KMS-11 (cell line): Measurements from ENCODE around the gene PHF21B.

ENCODE experiments used
- H2AFZ ChIP-seq: fragments of 200-600 bp; sonication (generic); 2 replicates; pipeline ENCODE4 v1.6.1; 2016; ENCODE audit warnings: antibody characterized with exemption, mixed run types, low read depth
- H3K27ac ChIP-seq: fragments of 200-600 bp; sonication (generic); 2 replicates; pipeline ENCODE4 v1.6.1; 2016; ENCODE audit warnings: mild to moderate bottlenecking, mixed run types
- H3K27me3 ChIP-seq: fragments of 200-600 bp; sonication (generic); 2 replicates; pipeline ENCODE4 v1.6.1; 2017; ENCODE audit warnings: mild to moderate bottlenecking, low read depth, mixed run types, moderate library complexity; ENCODE audit not compliant: insufficient read depth
- H3K36me3 ChIP-seq: fragments of 200-600 bp; sonication (generic); 2 replicates; pipeline ENCODE4 v1.6.1; 2017; ENCODE audit warnings: mild to moderate bottlenecking, mixed run types; ENCODE audit not compliant: insufficient read depth
- H3K4me1 ChIP-seq: fragments of 200-600 bp; sonication (generic); 2 replicates; pipeline ENCODE4 v1.6.1; 2016; ENCODE audit warnings: mild to moderate bottlenecking, low read depth, mixed run types; ENCODE audit not compliant: poor library complexity, severe bottlenecking
- H3K4me2 ChIP-seq: fragments of 200-600 bp; sonication (generic); 2 replicates; pipeline ENCODE4 v1.7.0; 2016; ENCODE audit warnings: mild to moderate bottlenecking, mixed run types
- H3K4me3 ChIP-seq: fragments of 200-600 bp; sonication (generic); IDR thresholded peaks from 2 replicates; pipeline ENCODE4 v1.6.1; 2017; ENCODE audit warnings: low read depth, low read length, mixed read lengths; ENCODE audit not compliant: insufficient read depth
- H3K79me2 ChIP-seq: fragments of 200-600 bp; sonication (generic); 2 replicates; pipeline ENCODE4 v1.6.1; 2016; ENCODE audit warnings: low read depth, mixed run types; ENCODE audit not compliant: insufficient read depth
- H3K9ac ChIP-seq: fragments of 200-600 bp; sonication (generic); 2 replicates; pipeline ENCODE4 v1.6.1; 2016; ENCODE audit warnings: mild to moderate bottlenecking, mixed run types
- H4K20me1 ChIP-seq: fragments of 200-600 bp; sonication (generic); 2 replicates; pipeline ENCODE4 v1.6.1; 2016; ENCODE audit warnings: mild to moderate bottlenecking, mixed run types; ENCODE audit not compliant: insufficient read depth
- TF ChIP-seq, protein P1 (sequence below): fragments of 200-600 bp; sonication (generic); conservative IDR thresholded peaks from 2 replicates; pipeline ENCODE4 v1.6.1; 2017; ENCODE audit warnings: low read depth, mild to moderate bottlenecking, antibody characterized with exemption, low read length, moderate library complexity, mixed read lengths

Gene PHF21B

GRCh38 chr22:44999231-44999630 is 10.6 kb downstream of the PHF21B start:
- H3K27me3 ChIP-seq = peaks cover 37% of the 10 kb centered on the region; the same call in 1 of the 2 replicates
- no peaks in the 10 kb centered on the region for H3K36me3 ChIP-seq
- no peak overlapping the region for H3K4me2 ChIP-seq
- TF ChIP-seq, protein P1, sequence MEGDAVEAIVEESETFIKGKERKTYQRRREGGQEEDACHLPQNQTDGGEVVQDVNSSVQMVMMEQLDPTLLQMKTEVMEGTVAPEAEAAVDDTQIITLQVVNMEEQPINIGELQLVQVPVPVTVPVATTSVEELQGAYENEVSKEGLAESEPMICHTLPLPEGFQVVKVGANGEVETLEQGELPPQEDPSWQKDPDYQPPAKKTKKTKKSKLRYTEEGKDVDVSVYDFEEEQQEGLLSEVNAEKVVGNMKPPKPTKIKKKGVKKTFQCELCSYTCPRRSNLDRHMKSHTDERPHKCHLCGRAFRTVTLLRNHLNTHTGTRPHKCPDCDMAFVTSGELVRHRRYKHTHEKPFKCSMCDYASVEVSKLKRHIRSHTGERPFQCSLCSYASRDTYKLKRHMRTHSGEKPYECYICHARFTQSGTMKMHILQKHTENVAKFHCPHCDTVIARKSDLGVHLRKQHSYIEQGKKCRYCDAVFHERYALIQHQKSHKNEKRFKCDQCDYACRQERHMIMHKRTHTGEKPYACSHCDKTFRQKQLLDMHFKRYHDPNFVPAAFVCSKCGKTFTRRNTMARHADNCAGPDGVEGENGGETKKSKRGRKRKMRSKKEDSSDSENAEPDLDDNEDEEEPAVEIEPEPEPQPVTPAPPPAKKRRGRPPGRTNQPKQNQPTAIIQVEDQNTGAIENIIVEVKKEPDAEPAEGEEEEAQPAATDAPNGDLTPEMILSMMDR = no peak
- H3K4me3 ChIP-seq = no peak overlapping the region
- H4K20me1 ChIP-seq = no peaks in the 10 kb centered on the region
- H2AFZ ChIP-seq = no peak overlapping the region
- no peak overlapping the region for H3K9ac ChIP-seq
- no peaks in the 10 kb centered on the region for H3K4me1 ChIP-seq
- H3K27ac ChIP-seq = no peak overlapping the region
- no peaks in the 10 kb centered on the region for H3K79me2 ChIP-seq

DNA sequence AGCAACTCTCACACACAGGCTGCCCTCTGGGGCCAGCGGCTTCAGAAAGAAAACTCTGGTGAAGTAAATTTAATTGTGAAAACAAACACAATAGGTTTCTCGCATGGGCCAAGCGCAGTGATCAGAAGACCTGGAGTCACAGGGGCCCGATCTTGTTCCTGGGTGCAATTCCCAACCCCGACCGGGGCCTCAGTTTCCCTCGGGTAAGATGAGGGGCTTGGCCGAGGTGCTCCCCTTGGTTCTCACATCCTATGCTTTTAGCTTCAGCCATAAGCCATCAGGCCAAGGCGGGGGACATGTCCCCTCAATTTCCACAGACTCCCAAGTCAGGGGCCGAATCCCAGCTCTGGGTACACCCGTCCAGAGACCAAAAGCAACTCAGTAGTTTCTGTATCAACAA is 11.5 kb downstream of the PHF21B start:
- Histone ChIP-seq H3K27me3 (peaks cover 46% of the 10 kb centered on the region; the same call in 1 of the 2 replicates), H3K4me2 (no peak overlapping the region), H3K79me2 (no peaks in the 10 kb centered on the region), H2AFZ (no peak overlapping the region), H3K9ac (no peak overlapping the region), H3K4me3 (no peak overlapping the region), H3K4me1 (no peaks in the 10 kb centered on the region), H4K20me1 (no peaks in the 10 kb centered on the region), H3K36me3 (no peaks in the 10 kb centered on the region), H3K27ac (no peak overlapping the region)
- TF ChIP-seq, protein P1 = no peak

DNA sequence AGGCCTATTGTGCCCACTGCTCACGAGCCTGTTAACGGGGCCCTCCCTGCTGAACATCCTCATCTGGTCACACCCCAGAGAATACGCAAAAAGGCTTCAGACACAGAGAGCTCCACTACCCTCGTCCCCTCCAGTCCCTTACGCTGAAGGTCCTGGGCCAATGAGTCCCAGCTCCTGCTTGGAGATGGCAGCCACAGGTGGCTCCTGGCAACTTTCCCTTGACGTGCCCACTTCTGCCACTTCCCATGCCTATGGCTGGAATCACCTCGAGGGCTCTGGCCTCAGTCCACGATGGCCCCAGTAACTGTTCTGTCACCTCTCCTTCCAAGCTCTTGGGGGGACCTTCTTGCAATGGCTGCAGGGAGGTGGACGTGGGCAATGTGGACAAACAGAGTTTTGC is 12.7 kb downstream of the PHF21B start:
- H3K4me1 ChIP-seq = no peaks in the 10 kb centered on the region
- no peaks in the 10 kb centered on the region for H3K36me3 ChIP-seq

GRCh38 chr22:44996648-44997047 is 13.2 kb downstream of the PHF21B start:
- H3K9ac ChIP-seq = no peak overlapping the region
- no peak overlapping the region for H3K4me3 ChIP-seq
- H4K20me1 ChIP-seq = no peaks in the 10 kb centered on the region
- peaks cover 60% of the 10 kb centered on the region; the same call in 1 of the 2 replicates for H3K27me3 ChIP-seq
- no peak overlapping the region for H2AFZ ChIP-seq
- TF ChIP-seq, protein P1 = no peak
- no peak overlapping the region for H3K27ac ChIP-seq
- H3K4me2 ChIP-seq = no peak overlapping the region
- no peaks in the 10 kb centered on the region for H3K79me2 ChIP-seq
- H3K36me3 ChIP-seq = no peaks in the 10 kb centered on the region
- H3K4me1 ChIP-seq = no peaks in the 10 kb centered on the region

More for the DNA sequence above, 12.7 kb downstream of the PHF21B start:
- Histone ChIP-seq H3K79me2 (no peaks in the 10 kb centered on the region), H3K27ac (no peak overlapping the region), H4K20me1 (no peaks in the 10 kb centered on the region), H3K27me3 (peaks cover 57% of the 10 kb centered on the region; the same call in 1 of the 2 replicates), H3K4me3 (no peak overlapping the region), H2AFZ (no peak overlapping the region), H3K4me2 (no peak overlapping the region), H3K9ac (no peak overlapping the region)
- TF ChIP-seq, protein P1 = no peak

DNA sequence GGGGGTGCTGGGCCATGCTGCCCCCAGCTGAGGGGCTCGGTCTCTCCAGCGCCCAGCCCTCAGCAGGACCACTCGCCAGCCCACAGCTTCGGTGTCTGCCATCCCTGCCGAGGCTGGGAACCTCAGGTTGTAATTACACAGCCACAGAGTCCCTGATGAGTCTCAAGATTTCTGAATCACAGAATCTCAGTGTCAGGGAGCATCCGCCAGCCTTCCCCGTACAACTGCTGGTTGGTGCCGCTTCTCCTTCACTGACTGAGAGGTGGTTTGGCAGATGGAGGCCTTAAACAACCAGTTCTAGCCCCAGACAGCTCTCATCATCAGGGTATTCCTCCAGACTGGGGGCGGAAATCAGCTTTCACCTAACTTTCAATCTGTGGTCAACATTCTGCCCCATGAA is 13.7 kb downstream of the PHF21B start:
- H3K9ac ChIP-seq = no peak overlapping the region
- H2AFZ ChIP-seq = no peak overlapping the region
- H3K4me2 ChIP-seq = no peak overlapping the region
- no peaks in the 10 kb centered on the region for H3K4me1 ChIP-seq
- TF ChIP-seq, protein P1 = no peak
- H3K79me2 ChIP-seq = no peaks in the 10 kb centered on the region
- no peaks in the 10 kb centered on the region for H4K20me1 ChIP-seq
- no peaks in the 10 kb centered on the region for H3K36me3 ChIP-seq
- H3K27me3 ChIP-seq = peaks cover 58% of the 10 kb centered on the region; the same call in 1 of the 2 replicates
- no peak overlapping the region for H3K27ac ChIP-seq
- H3K4me3 ChIP-seq = no peak overlapping the region
